Measurements from ENCODE around the gene TNS3. TPM values are rescaled to one million over a fixed set of nuclear protein-coding genes. Genes with fewer than 3 reads are reported as not detected.

The TNS3 gene
- total and polyA plus RNA-seq, 2 of the 13 experiments (the other 11 are each of a cell fraction or from before 2014, with no cell fraction given), result 52.9 to 55.7 TPM

- TF ChIP-seq CERS6 (CRISPR knock-in tag; IDR thresholded peaks at IDR 0.05) (no peak), RBM22 (optimal IDR thresholded peaks at IDR 0.05; ENCODE audit: low read length) (peak; percentile 15), HNRNPH1 (optimal IDR thresholded peaks at IDR 0.05; ENCODE audit: low read depth, low read length) (no peak), SP140L (CRISPR knock-in tag; IDR thresholded peaks at IDR 0.05; ENCODE audit: borderline replicate concordance) (no peak), ZNF30 (CRISPR knock-in tag; IDR thresholded peaks at IDR 0.05) (no peak), NCOA5 (CRISPR knock-in tag; IDR thresholded peaks at IDR 0.05) (no peak), HIVEP1 (CRISPR knock-in tag; IDR thresholded peaks at IDR 0.05) (0 out of 2 replicates have a peak, but pooled peaks have one; percentile 17), SMARCC2 (IDR thresholded peaks at IDR 0.05) (no peak), AFF4 (CRISPR knock-in tag; IDR thresholded peaks at IDR 0.05) (no peak), MYC (CRISPR knock-in tag; IDR thresholded peaks at IDR 0.05; ENCODE audit: borderline replicate concordance) (no peak), ZNF792 (CRISPR knock-in tag; IDR thresholded peaks at IDR 0.05) (no peak), MAFG (CRISPR knock-in tag; IDR thresholded peaks at IDR 0.05) (no peak), ZNF432 (CRISPR knock-in tag; IDR thresholded peaks at IDR 0.05; ENCODE audit: borderline replicate concordance) (no peak), RNF219 (CRISPR knock-in tag; IDR thresholded peaks at IDR 0.05) (no peak), KLF9 (CRISPR knock-in tag; IDR thresholded peaks at IDR 0.05; ENCODE audit: low read depth) (no peak), JUND (CRISPR knock-in tag; IDR thresholded peaks at IDR 0.05) (no peak), TEAD3 (CRISPR knock-in tag; optimal IDR thresholded peaks at IDR 0.05; ENCODE audit: borderline replicate concordance) (peak; percentile 71)
- TF ChIP-seq, protein P1, sequence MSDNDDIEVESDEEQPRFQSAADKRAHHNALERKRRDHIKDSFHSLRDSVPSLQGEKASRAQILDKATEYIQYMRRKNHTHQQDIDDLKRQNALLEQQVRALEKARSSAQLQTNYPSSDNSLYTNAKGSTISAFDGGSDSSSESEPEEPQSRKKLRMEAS (IDR thresholded peaks at IDR 0.05), result no peak
- TF ChIP-seq, protein P2, sequence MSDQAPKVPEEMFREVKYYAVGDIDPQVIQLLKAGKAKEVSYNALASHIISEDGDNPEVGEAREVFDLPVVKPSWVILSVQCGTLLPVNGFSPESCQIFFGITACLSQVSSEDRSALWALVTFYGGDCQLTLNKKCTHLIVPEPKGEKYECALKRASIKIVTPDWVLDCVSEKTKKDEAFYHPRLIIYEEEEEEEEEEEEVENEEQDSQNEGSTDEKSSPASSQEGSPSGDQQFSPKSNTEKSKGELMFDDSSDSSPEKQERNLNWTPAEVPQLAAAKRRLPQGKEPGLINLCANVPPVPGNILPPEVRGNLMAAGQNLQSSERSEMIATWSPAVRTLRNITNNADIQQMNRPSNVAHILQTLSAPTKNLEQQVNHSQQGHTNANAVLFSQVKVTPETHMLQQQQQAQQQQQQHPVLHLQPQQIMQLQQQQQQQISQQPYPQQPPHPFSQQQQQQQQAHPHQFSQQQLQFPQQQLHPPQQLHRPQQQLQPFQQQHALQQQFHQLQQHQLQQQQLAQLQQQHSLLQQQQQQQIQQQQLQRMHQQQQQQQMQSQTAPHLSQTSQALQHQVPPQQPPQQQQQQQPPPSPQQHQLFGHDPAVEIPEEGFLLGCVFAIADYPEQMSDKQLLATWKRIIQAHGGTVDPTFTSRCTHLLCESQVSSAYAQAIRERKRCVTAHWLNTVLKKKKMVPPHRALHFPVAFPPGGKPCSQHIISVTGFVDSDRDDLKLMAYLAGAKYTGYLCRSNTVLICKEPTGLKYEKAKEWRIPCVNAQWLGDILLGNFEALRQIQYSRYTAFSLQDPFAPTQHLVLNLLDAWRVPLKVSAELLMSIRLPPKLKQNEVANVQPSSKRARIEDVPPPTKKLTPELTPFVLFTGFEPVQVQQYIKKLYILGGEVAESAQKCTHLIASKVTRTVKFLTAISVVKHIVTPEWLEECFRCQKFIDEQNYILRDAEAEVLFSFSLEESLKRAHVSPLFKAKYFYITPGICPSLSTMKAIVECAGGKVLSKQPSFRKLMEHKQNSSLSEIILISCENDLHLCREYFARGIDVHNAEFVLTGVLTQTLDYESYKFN (CRISPR knock-in tag; conservative IDR thresholded peaks at IDR 0.05), result peak; percentile 32; the same call in 1 of the 2 replicates
Observed at GRCh38 chr7:47405921-47406800, 175.8 kb downstream of the TNS3 start (continued).

Data from HepG2 (cell line).